ENCODE measurements around the gene FGF14. TPM values are rescaled to one million over a fixed set of nuclear protein-coding genes. Genes with fewer than 3 reads are reported as not detected.

The FGF14 gene
- total and polyA plus RNA-seq, 2 of the 4 experiments (the other 2 are of a cell fraction), result under 0.01 TPM; not detected in 1

GRCh38 chr13:101673360-101674105 is 728.3 kb downstream of the FGF14 start:
- ChIA-PET CTCF (no interaction called here), POLR2A (ENCODE audit: unreplicated experiment) (no interaction called here)
- Histone ChIP-seq H3K9ac (ENCODE audit: low read depth, low read length) (no peak overlapping the region), H3K4me3 (ENCODE audit: insufficient read depth, low read depth, low read length) (no peak overlapping the region), H3K56ac (ENCODE audit: extremely low read depth, insufficient read depth, low read length) (no peak overlapping the region), H4K8ac (ENCODE audit: low read depth in 2 of 2, low read length in 2 of 2) (no peak overlapping the region), H3K9me1 (ENCODE audit: insufficient read depth, low read length) (no peaks in the 10 kb centered on the region), H4K5ac (ENCODE audit: low read depth, low read length) (no peak overlapping the region), H3K4me2 (ENCODE audit: low read depth, low read length) (no peak overlapping the region), H2AK5ac (ENCODE audit: low read depth, low read length) (no peak overlapping the region), H2BK5ac (ENCODE audit: low read depth, low read length, poor library complexity, severe bottlenecking) (no peak overlapping the region), H2BK20ac (ENCODE audit: low read depth, low read length) (no peak overlapping the region), H3K9me3 (ENCODE audit: control insufficient read depth, insufficient read depth, low read length) (no peaks in the 10 kb centered on the region), H3K4ac (ENCODE audit: low read depth, low read length) (no peak overlapping the region), H2AFZ (replicated peaks; ENCODE audit: low read length, poor library complexity) (no peak overlapping the region), H4K20me1 (ENCODE audit: insufficient read depth, low read length) (no peaks in the 10 kb centered on the region), H2BK15ac (ENCODE audit: low read depth, low read length) (no peak overlapping the region), H3K27ac (ENCODE audit: insufficient read depth, low read length) (no peak overlapping the region), H3K18ac (ENCODE audit: low read depth, low read length) (no peak overlapping the region), H4K91ac (ENCODE audit: insufficient read depth, low read depth, low read length) (no peak overlapping the region), H3K27me3 (ENCODE audit: control insufficient read depth, insufficient read depth, low read length) (no peaks in the 10 kb centered on the region), H2BK120ac (ENCODE audit: low read depth, low read length) (no peak overlapping the region), H3K4me1 (ENCODE audit: control insufficient read depth, insufficient read depth, low read length) (no peaks in the 10 kb centered on the region), H2AK9ac (replicated peaks; ENCODE audit: low read depth, low read length, poor library complexity) (no peak overlapping the region), H3K79me1 (ENCODE audit: low read depth in 1 of 2, low read length in 2 of 2) (no peaks in the 10 kb centered on the region), H3K14ac (replicated peaks; ENCODE audit: low read depth, low read length) (no peak overlapping the region), H3K36me3 (ENCODE audit: control insufficient read depth, insufficient read depth, low read length) (no peaks in the 10 kb centered on the region), H3K23ac (ENCODE audit: low read depth, low read length) (no peak overlapping the region)
- WGBS, 2 experiments (ENCODE audit: extremely low coverage in 2 of 2, insufficient read length in 1 of 2), result no CpG with 5 or more reads among the region's 4 CpGs
- TF ChIP-seq POLR2A (IDR thresholded peaks at IDR 0.05; ENCODE audit: low read depth, low read length) (no peak), USF2 (IDR thresholded peaks at IDR 0.05; ENCODE audit: low read depth, low read length) (no peak), FOS (IDR thresholded peaks at IDR 0.05; ENCODE audit: low read depth, low read length) (no peak)
- intact Hi-C loops (cut with micrococcal nuclease), result no loop called here
- in situ Hi-C loops (cut with MboI; ENCODE audit: low sequenced_read_pairs), result no loop called here
- DNase-seq, result no peak
- dilution Hi-C loops (cut with HindIII; ENCODE audit: low sequenced_read_pairs, unreplicated experiment), result no loop called here
- no peak for ATAC-seq (ENCODE audit: low read depth)
- no TSS peak for BruUV-seq (replicated peaks)

Measured in IMR-90 (cell line).